GM06990 (cell line): ENCODE measurements around the gene RAB31.

ENCODE experiments used
- DNase-seq: peaks from one replicate; pipeline ENCODE4 v3.0.0-alpha.2; 2011; ENCODE audit not compliant: insufficient read length; ENCODE audit errors: extremely low read depth
- H3K27me3 ChIP-seq: replicated peaks from 2 replicates; pipeline ENCODE4 v1.6.0; 2011; ENCODE audit warnings: low read length; ENCODE audit not compliant: control insufficient read depth, insufficient read depth
- H3K36me3 ChIP-seq: 2 replicates; pipeline ENCODE4 v1.5.1; 2011; ENCODE audit warnings: low read length; ENCODE audit not compliant: control insufficient read depth, insufficient read depth
- H3K4me3 ChIP-seq: replicated peaks from 2 replicates; pipeline ENCODE4 v1.5.1; 2011; ENCODE audit warnings: low read depth, mild to moderate bottlenecking, control low read depth, low read length
- TF ChIP-seq, protein P1 (sequence below): IDR thresholded peaks from 2 replicates; pipeline ENCODE4 v1.5.1; 2011; ENCODE audit warnings: low read length, control low read depth, mild to moderate bottlenecking, inconsistent platforms; ENCODE audit not compliant: insufficient read depth, poor library complexity, severe bottlenecking

Gene RAB31

GRCh38 chr18:9834551-9834950 is 126.5 kb downstream of the RAB31 start:
- H3K27me3 ChIP-seq, result no peaks in the 10 kb centered on the region
- TF ChIP-seq, protein P1, sequence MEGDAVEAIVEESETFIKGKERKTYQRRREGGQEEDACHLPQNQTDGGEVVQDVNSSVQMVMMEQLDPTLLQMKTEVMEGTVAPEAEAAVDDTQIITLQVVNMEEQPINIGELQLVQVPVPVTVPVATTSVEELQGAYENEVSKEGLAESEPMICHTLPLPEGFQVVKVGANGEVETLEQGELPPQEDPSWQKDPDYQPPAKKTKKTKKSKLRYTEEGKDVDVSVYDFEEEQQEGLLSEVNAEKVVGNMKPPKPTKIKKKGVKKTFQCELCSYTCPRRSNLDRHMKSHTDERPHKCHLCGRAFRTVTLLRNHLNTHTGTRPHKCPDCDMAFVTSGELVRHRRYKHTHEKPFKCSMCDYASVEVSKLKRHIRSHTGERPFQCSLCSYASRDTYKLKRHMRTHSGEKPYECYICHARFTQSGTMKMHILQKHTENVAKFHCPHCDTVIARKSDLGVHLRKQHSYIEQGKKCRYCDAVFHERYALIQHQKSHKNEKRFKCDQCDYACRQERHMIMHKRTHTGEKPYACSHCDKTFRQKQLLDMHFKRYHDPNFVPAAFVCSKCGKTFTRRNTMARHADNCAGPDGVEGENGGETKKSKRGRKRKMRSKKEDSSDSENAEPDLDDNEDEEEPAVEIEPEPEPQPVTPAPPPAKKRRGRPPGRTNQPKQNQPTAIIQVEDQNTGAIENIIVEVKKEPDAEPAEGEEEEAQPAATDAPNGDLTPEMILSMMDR, result no peak
- peaks cover 7% of the 10 kb centered on the region for H3K36me3 ChIP-seq
- DNase-seq, result no peak
- no peak overlapping the region for H3K4me3 ChIP-seq

DNA sequence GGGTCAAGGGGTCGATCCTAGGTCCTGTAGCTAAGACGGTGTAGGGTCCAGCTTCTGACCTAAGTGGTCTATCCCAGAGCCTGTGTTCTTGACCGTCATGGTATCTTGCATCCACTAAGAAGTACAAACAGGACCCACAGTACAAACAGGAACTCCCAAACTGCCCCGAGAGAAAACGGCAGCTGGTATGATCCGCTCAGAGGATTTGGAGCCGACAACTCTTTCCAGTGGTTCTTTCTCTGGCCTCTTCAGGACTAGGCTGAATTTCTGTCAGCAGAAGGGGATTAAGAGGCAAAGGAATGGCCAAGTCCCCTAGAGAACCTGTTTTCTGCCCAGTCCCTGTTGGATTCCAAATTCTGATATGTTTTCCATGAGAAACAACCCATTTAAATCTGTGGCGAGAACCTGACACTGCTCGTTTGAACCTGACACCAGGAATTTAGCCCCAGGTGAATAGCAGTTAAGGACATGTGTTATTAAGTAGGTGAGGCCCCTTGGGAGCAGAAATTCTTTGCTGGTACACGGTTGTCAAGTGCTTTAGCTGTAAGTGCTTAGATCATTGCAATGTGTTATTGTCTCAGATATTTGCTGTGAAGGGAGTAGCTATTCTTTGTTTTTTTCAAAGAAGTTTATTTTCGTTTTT is 127.1 kb downstream of the RAB31 start:
- Histone ChIP-seq H3K36me3 (peaks cover 11% of the 10 kb centered on the region), H3K27me3 (no peaks in the 10 kb centered on the region), H3K4me3 (no peak overlapping the region)
- TF ChIP-seq, protein P1, result no peak
- no peak for DNase-seq

DNA sequence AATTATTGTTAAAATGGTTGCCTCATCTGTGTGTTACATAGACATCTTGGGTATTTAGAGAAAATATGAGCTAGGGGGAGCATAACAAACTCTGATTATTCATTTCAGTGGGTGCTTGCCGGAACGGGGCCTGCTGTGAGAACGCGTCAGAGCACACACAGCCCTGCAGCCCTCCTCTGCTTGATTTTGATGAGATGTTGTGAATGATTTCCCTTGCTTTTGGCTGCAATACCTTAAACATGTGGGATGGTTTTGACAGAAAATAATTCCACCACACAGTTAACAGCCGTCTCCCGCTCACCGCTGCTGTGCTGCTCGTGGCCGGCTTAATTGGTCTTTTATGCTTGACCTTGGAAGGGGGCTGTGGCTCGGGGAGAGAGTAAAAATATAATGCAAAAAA is 127.7 kb downstream of the RAB31 start:
- TF ChIP-seq, protein P1, result no peak
- no peak for DNase-seq
- Histone ChIP-seq H3K36me3 (peaks cover 11% of the 10 kb centered on the region), H3K4me3 (no peak overlapping the region), H3K27me3 (no peaks in the 10 kb centered on the region)

DNA sequence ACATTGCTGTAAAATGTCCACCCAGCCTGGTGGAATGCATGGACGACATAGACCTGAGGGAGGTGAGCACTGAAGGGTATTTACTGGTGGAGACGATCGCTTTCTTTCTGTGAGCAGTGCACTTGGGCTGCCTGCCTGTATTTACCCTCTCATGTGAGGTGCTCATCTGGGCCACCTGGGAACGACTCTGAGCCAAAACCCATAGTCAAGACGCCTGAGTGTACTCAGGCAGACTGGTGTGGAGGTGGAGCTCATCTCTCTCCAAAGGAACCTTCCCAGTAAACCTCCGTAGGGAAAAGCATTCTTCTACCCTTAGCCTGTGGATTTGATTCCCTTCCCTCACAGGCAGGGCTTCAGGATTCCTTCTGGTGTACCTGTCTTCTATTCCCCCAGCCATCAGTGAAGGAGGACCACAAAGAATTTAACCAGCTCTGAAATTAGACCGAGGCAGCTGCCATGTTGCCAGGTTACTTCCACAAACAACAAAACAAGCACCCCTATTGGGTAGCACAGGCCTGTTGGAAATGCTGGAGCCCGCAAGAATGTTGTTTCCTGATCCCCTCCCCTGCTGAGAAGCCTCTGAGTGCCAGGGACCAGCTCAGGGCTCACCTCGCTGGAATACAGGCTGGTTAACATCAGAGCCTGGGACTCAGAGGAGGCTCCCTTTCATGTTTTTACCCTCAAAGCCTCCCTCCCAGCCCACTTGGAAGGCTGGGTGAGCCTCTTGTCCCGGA is 130.2 kb downstream of the RAB31 start:
- Histone ChIP-seq H3K36me3 (peaks cover 8% of the 10 kb centered on the region), H3K27me3 (no peaks in the 10 kb centered on the region), H3K4me3 (no peak overlapping the region)
- TF ChIP-seq, protein P1, result no peak
- no peak for DNase-seq

DNA sequence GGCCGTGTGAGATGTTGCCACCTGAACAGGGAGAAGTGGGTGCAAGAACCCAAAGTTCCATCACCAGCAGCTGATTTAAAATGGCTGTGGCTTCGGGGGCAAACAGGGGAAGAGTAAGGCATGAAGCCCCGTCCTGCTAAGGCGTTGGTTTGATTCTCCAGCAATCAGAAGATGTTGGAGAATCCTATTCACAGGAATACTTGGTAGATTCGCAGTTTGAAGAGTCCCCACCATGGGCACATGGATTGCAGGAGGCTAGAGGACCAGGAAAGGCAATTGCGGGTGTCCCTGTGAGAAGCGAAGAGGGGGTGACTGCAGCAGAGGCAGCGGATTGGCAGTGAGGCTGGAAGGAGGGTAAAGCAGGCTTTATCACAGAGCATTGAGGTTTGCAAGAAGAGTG is 131.1 kb downstream of the RAB31 start:
- Histone ChIP-seq H3K36me3 (peaks cover 8% of the 10 kb centered on the region), H3K27me3 (no peaks in the 10 kb centered on the region), H3K4me3 (no peak overlapping the region)
- DNase-seq, result no peak
- TF ChIP-seq, protein P1, result no peak
